Activated CD8-positive, alpha-beta T cell treated with anti-CD3 and anti-CD28 coated beads, Interleukin-2, amount 10 ng/mL, durations not matched to agents 7 days and 5 days (primary cell): ENCODE data around the gene OR6C74. TPM values are rescaled to one million over a fixed set of nuclear protein-coding genes. Genes with fewer than 3 reads are reported as not detected.

ENCODE experiments used
- total RNA-seq, 2 experiments: library from RNA; stranded (reverse); gene quantifications; one replicate each; pipeline ENCODE4 v1.2.3, GENCODE V29; 2021

OR6C74 gene
- total RNA-seq, 2 experiments from 2014 or later = not detected

Other genes starting within 250 kb of the OR6C74 start
- not detected for gene NEUROD4, start 224.6 kb upstream of the OR6C74 start, total RNA-seq
- gene OR9K2, start 118.2 kb upstream of the OR6C74 start, total RNA-seq = not detected
- gene OR10A7, start 23.6 kb upstream of the OR6C74 start, total RNA-seq = not detected
- gene OR6C6, start 52.0 kb downstream of the OR6C74 start, total RNA-seq = not detected
- gene OR6C1, start 69.7 kb downstream of the OR6C74 start, total RNA-seq = not detected
- gene OR6C3, start 86.1 kb downstream of the OR6C74 start, total RNA-seq = not detected
- gene OR6C75, start 118.4 kb downstream of the OR6C74 start, total RNA-seq = not detected
- gene OR6C65, start 155.9 kb downstream of the OR6C74 start, total RNA-seq = not detected
- gene OR6C76, start 181.6 kb downstream of the OR6C74 start, total RNA-seq = not detected
- not detected for gene OR6C2, start 199.5 kb downstream of the OR6C74 start, total RNA-seq
- gene OR6C70, start 225.5 kb downstream of the OR6C74 start, total RNA-seq = not detected
- gene OR6C68, start 247.8 kb downstream of the OR6C74 start, total RNA-seq = not detected